ENCODE measurements around the gene CRTC1. TPM values are rescaled to one million over a fixed set of nuclear protein-coding genes. Genes with fewer than 3 reads are reported as not detected.

Gene CRTC1
- total RNA-seq, 1 donor from 2014 or later = 28.8 TPM

DNA sequence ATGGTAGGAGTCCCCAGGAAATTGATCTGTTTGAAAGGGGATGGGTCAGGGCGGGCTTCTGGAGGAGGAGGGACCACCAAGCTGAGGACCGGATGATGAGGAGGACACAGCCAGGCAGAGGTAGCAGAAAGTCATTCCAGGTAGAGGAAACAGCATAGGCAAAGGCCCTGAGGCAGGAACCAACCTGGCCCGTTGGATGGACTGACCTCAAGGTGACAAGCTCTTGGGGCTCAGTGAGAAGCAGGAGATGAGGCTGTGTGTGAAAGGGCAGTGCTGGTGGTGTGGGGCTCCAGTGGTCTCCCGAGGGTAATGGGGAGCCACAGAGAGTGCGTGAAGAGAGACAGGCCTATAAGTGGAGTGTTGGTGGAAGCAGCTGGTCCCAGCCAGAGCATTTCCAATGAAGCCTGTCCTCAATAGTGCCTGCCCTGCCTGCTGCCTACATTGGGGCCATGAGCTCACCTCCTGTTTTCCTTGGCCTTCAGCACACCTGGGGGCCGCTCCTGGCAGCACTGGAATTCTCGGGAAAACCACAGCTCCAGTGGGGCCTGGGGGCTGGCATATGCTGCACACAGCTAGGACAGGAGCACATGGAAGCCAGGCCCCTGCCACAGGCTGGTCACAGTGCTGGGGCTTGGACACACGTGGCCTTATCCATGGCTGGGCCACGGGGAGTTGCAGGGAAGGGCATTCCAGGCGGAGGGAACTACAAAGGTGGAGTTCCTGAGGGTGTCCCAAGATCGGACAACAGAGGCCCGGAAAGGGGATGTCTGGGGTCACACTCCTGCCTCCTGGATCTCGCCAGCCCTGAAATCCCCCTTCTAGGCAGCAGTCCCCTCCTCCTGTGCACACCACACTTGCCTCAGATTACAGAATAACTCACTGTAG, 109.9 kb downstream of the CRTC1 start:
- Mint-ChIP-seq H3K27me3 (ENCODE audit: unreplicated experiment) (peaks cover 24% of the 10 kb centered on the region), H3K4me3 (ENCODE audit: unreplicated experiment) (no peak overlapping the region), H3K27ac (ENCODE audit: unreplicated experiment) (no peak overlapping the region), H3K36me3 (ENCODE audit: unreplicated experiment) (peaks cover 4% of the 10 kb centered on the region), H3K4me1 (ENCODE audit: low read depth, unreplicated experiment) (peaks cover 3% of the 10 kb centered on the region), H3K9me3 (ENCODE audit: unreplicated experiment) (peaks cover 7% of the 10 kb centered on the region)
- TF ChIP-seq, protein P1, sequence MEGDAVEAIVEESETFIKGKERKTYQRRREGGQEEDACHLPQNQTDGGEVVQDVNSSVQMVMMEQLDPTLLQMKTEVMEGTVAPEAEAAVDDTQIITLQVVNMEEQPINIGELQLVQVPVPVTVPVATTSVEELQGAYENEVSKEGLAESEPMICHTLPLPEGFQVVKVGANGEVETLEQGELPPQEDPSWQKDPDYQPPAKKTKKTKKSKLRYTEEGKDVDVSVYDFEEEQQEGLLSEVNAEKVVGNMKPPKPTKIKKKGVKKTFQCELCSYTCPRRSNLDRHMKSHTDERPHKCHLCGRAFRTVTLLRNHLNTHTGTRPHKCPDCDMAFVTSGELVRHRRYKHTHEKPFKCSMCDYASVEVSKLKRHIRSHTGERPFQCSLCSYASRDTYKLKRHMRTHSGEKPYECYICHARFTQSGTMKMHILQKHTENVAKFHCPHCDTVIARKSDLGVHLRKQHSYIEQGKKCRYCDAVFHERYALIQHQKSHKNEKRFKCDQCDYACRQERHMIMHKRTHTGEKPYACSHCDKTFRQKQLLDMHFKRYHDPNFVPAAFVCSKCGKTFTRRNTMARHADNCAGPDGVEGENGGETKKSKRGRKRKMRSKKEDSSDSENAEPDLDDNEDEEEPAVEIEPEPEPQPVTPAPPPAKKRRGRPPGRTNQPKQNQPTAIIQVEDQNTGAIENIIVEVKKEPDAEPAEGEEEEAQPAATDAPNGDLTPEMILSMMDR (IDR thresholded peaks at IDR 0.05; ENCODE audit: partially characterized antibody, unreplicated experiment) = no peak
- no peak for DNase-seq

DNA sequence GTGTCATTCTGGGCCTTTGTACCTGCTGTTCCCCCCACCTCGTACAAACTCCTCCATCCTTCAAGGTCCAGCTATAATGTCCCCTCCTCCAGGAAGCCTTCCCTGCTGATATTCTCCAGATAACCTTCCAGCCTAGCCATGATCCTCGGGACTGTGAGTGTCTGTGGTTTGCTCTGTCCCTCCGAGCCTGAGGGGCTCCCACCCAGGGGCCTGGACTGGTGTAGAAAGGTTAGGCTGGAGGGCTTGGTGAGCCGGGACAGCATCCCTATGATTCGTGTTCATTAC, 110.5 kb downstream of the CRTC1 start:
- DNase-seq = no peak
- H3K4me3 Mint-ChIP-seq (ENCODE audit: unreplicated experiment) = no peak overlapping the region
- H3K4me1 Mint-ChIP-seq (ENCODE audit: low read depth, unreplicated experiment) = peaks cover 3% of the 10 kb centered on the region
- H3K9me3 Mint-ChIP-seq (ENCODE audit: unreplicated experiment) = peaks cover 7% of the 10 kb centered on the region
- peaks cover 23% of the 10 kb centered on the region for H3K27me3 Mint-ChIP-seq (ENCODE audit: unreplicated experiment)
- H3K36me3 Mint-ChIP-seq (ENCODE audit: unreplicated experiment) = peaks cover 4% of the 10 kb centered on the region
- no peak overlapping the region for H3K27ac Mint-ChIP-seq (ENCODE audit: unreplicated experiment)
- TF ChIP-seq, protein P1 (IDR thresholded peaks at IDR 0.05; ENCODE audit: partially characterized antibody, unreplicated experiment) = no peak

DNA sequence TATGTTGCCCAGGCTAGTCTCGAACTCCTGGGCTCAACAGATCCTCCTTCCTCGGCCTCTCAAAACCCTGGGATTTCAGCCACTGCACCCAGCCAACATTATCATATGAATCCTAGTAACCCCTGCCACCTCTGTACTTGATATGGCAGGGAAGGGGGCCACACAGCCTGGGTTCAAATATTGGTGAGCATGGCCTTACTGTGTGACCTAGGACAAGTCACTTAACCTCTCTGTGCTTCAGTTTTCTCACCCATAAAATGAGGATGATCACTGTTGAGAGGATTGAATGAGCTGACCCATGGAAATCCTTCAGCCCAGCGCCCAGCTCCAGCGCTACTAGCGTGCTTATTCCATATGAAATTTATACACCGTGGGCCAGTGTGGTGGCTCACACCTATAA, 111.2 kb downstream of the CRTC1 start:
- peaks cover 21% of the 10 kb centered on the region for H3K27me3 Mint-ChIP-seq (ENCODE audit: unreplicated experiment)

DNA sequence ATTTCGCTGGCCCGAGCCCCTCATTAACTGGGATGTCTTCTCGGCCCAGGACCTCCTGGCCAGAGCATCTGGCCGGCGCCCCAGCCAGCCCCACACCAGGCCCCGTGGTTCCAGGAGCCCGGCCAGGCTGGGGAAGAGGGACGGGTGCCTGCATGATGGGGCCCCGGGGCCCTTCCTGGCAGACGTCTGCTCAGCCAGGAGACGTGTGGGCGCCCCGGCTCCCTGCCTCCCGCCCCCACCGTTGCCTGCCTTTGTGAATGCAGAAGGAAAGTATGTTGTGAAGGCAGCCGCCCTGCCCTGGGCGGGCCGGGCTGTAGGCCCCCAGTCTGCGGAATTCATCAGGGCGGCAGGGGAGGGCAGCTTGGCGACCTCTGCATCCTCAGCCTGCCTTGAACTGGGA, 112.1 kb downstream of the CRTC1 start:
- no peak overlapping the region for H3K4me3 Mint-ChIP-seq (ENCODE audit: unreplicated experiment)
- TF ChIP-seq, protein P1 (IDR thresholded peaks at IDR 0.05; ENCODE audit: partially characterized antibody, unreplicated experiment) = no peak
- no peak for DNase-seq
- no peaks in the 10 kb centered on the region for H3K4me1 Mint-ChIP-seq (ENCODE audit: low read depth, unreplicated experiment)
- peaks cover 16% of the 10 kb centered on the region for H3K27me3 Mint-ChIP-seq (ENCODE audit: unreplicated experiment)
- peaks cover 4% of the 10 kb centered on the region for H3K36me3 Mint-ChIP-seq (ENCODE audit: unreplicated experiment)
- no peak overlapping the region for H3K27ac Mint-ChIP-seq (ENCODE audit: unreplicated experiment)
- H3K9me3 Mint-ChIP-seq (ENCODE audit: unreplicated experiment) = peaks cover 4% of the 10 kb centered on the region

More for the DNA sequence above, 111.2 kb downstream of the CRTC1 start:
- Mint-ChIP-seq H3K4me1 (ENCODE audit: low read depth, unreplicated experiment) (peaks cover 3% of the 10 kb centered on the region), H3K27ac (ENCODE audit: unreplicated experiment) (no peak overlapping the region), H3K4me3 (ENCODE audit: unreplicated experiment) (no peak overlapping the region), H3K9me3 (ENCODE audit: unreplicated experiment) (peaks cover 7% of the 10 kb centered on the region), H3K36me3 (ENCODE audit: unreplicated experiment) (peaks cover 4% of the 10 kb centered on the region)
- TF ChIP-seq, protein P1 (IDR thresholded peaks at IDR 0.05; ENCODE audit: partially characterized antibody, unreplicated experiment) = no peak
- DNase-seq = no peak

DNA sequence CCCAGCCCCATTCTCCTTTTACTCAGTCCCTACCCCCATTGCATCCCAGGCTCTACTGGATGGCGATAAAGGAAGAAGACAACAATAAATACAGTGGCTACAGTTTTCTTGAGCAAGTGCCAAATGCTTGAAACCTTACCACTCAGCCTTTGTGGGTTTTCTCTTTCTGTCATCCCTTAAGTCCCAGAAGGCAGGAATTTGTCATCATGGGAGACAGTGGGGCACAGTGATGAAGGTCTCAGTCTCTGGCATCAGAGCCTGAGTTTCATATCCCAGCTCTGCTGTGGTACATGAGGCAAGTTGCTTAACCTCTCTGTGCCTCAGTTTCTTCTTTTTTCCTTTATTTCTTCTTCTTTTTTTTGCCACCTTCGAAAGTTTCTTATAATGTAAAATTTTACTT, 112.8 kb downstream of the CRTC1 start:
- peaks cover 4% of the 10 kb centered on the region for H3K9me3 Mint-ChIP-seq (ENCODE audit: unreplicated experiment)
- no peak overlapping the region for H3K4me3 Mint-ChIP-seq (ENCODE audit: unreplicated experiment)
- H3K27me3 Mint-ChIP-seq (ENCODE audit: unreplicated experiment) = peaks cover 16% of the 10 kb centered on the region
- H3K27ac Mint-ChIP-seq (ENCODE audit: unreplicated experiment) = no peak overlapping the region
- no peaks in the 10 kb centered on the region for H3K4me1 Mint-ChIP-seq (ENCODE audit: low read depth, unreplicated experiment)
- DNase-seq = no peak
- H3K36me3 Mint-ChIP-seq (ENCODE audit: unreplicated experiment) = peaks cover 4% of the 10 kb centered on the region
- TF ChIP-seq, protein P1 (IDR thresholded peaks at IDR 0.05; ENCODE audit: partially characterized antibody, unreplicated experiment) = no peak
